Limb (tissue), 2 donors: ENCODE measurements around the gene CSNK1D.

ENCODE experiments used
- DNase-seq, 2 donors: peaks; one replicate each; pipeline ENCODE4 v3.0.0-alpha.2; 2016; ENCODE audit errors: extremely low spot score in 2 of 2

The CSNK1D gene

DNA sequence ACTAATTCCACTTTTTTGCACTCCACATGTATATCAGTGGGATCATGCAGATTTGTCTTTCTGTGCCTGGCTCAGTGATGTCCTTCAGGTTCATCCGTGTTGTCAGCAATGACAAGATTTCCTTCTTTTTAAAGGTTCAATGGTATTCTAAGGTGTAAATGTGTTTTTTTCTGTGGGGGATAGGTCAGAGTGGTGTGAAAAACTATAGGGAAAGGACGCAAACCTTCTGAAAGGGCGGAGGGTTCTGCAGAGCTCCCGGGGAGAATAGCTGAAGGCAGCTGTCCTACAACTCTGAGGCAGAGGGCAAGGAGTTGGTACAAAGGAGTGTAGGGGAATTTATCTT, 21.9 kb upstream of the CSNK1D start:
- no peak for DNase-seq

- DNase-seq, result peak in 1 of 2 donors; percentile 21
Observed at GRCh38 chr17:82294064-82294773, 20.7 kb upstream of the CSNK1D start.

- peak; percentile 96 to 98 for DNase-seq
Observed at GRCh38 chr17:82292251-82293154, 19.0 kb upstream of the CSNK1D start.

GRCh38 chr17:82291582-82292250, 18.2 kb upstream of the CSNK1D start:
- DNase-seq, result peak in 1 of 2 donors; percentile 23

- DNase-seq, result peak in 1 of 2 donors; percentile 24
Observed at GRCh38 chr17:82287868-82288801, 14.6 kb upstream of the CSNK1D start.

GRCh38 chr17:82287013-82287867, 13.7 kb upstream of the CSNK1D start:
- DNase-seq, result no peak

DNA sequence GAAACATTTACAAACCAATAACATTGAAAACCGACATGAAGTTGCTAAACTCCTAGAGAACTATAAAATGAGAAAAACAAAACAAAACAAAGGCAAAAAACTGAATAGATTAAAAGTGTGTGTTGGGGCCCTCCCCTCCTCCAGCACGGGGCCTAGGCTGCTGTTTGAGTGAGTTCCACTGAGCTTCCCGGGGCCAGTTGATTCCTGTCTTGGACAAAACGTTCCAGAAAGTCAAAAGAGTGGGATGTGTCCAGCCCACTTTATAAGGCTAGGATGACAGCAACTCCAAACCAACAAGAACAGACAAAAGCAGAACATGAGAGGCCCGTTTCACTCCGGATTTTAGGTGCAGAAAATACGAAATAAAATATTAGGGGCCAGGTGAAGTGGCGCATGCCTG, 11.6 kb upstream of the CSNK1D start:
- no peak for DNase-seq

DNA sequence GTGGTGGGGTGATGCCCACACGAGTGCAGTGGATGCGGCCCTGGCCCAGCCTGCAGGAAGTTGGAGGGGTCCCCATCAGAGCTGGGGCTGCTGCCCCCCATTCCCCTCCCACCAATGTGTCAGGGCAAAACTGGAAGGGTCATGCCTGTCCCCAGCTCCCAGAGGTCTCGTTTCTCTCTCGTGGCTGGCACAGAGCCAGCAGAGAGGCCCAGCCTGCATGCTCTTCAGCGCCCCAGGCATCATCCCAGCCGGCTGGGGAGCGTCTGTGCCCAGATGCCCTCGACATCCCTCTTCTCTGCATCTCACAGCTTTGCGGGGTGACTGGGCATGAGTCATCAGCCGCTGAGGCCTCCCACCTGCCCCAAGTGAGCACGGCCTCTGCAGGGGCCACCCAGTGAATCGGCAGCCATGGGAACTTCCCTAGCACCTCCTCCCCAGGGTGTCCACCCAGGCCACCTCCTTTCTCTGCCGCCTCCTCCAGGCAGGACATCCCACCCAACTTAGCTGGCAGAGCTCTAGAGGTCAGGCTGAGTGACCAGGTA, 9.8 kb upstream of the CSNK1D start:
- no peak for DNase-seq

GRCh38 chr17:82282239-82283207, 9.0 kb upstream of the CSNK1D start:
- DNase-seq, result no peak

- no peak for DNase-seq
Observed at GRCh38 chr17:82281502-82282238, 8.2 kb upstream of the CSNK1D start.

GRCh38 chr17:82281076-82281475, 7.6 kb upstream of the CSNK1D start:
- no peak for DNase-seq

DNA sequence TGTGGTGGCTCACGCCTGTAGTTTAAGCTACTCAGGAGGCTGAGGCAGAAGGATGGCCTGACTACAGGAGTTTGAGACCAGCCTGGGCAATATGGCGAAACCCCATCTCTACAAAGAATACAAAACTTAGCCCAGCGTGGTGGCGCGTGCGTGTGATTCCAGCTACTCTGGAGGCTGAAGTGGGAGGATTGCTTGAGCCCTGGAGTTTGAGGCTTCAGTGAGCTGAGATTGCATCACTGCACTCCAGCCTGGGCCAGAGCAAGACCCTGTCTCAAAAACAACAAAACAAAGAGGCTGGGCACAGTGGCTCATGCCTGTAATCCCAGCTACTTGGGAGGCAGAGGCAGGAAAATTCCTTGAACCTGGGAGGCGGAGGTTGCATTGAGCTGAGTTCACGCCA, 7.0 kb upstream of the CSNK1D start:
- DNase-seq, result no peak

GRCh38 chr17:82278786-82279391, 5.4 kb upstream of the CSNK1D start:
- no peak for DNase-seq

DNA sequence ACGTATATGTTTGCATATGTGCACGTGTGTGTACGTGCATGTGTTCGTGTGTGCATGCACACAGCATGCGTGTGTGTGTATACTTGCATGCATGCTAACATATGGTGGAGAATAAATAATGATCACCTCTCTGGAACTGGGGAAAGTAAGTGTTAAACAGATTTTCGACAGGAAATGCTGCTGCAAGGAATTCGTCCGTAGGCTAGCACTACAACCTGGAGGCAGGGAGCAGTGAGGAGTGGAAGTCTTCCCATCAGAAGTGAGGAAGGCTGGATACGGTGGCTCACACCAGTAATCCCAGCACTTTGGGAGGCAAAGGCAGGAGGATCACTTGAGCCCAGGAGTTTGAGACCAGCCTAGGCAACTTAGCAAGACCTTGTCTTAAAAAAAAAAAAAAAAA, 4.8 kb upstream of the CSNK1D start:
- no peak for DNase-seq

DNA sequence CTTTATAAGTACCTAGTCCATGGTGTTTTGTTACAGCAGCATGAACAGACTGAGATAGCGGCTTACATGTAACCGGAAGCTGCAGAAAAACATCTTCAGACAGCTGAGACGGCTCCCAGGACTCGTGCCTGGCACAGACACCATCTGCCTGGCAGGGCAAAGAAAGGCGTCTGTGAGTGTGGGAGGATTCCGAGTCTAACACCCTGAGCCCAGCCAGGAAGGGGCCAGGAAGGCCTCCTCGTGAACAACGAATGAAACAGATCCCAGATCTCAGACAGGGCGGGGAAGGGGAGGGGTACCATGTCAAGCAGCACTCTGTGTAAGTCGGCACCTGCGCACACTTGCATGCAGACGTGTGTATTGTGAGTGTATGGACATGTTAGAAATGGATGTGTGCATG, 4.4 kb upstream of the CSNK1D start:
- DNase-seq, result no peak

- DNase-seq, result no peak
Observed at GRCh38 chr17:82276938-82277337, 3.4 kb upstream of the CSNK1D start.

- no peak for DNase-seq
Observed at GRCh38 chr17:82275326-82275725, 1.8 kb upstream of the CSNK1D start.
